ENCODE measurements around the gene HACD2.

GRCh38 chr3:123469323-123469995 is 115.4 kb downstream of the HACD2 start:
- TF ChIP-seq EZH2 (IDR thresholded peaks at IDR 0.05; ENCODE audit: insufficient read depth, poor library complexity, severe bottlenecking) (no peak), EZH2phosphoT487 (IDR thresholded peaks at IDR 0.05; ENCODE audit: insufficient read depth, low read depth) (no peak)

Data from GM23248 (cell line).